Spleen (tissue), 11 donors: ENCODE measurements around the gene ESYT1. TPM values are rescaled to one million over a fixed set of nuclear protein-coding genes. Genes with fewer than 3 reads are reported as not detected.
A peak's percentile ranks its signal among the peaks of the same experiment; 100 is the strongest.
"Not testable (repeated sequence)": the region's sequence is repeated elsewhere in the genome, so short reads cannot be mapped to it uniquely, and the experiment has no call there.

Experiments used
- DNase-seq: peaks from one replicate; pipeline ENCODE4 v3.0.0-alpha.2; 2020
- H3K27ac ChIP-seq, 8 donors: fragments of 200-600 bp; sonication (generic) in 7 of 8; 1 replicate in 4 of 8; 2 replicates in 4 of 8; pipeline versions ENCODE4 v1.5.0 to v1.8.0; 2016 to 2021; ENCODE audit warnings: inconsistent platforms in 4 of 8, mild to moderate bottlenecking in 4 of 8, moderate library complexity in 1 of 8
- H3K27me3 ChIP-seq, 7 donors: fragments of 200-600 bp; sonication (generic) in 6 of 7; replicated peaks in 1 of 7; 1 replicate in 4 of 7; 2 replicates in 3 of 7; pipeline versions ENCODE4 v1.5.0 to v1.8.0; 2016 to 2021; ENCODE audit warnings: inconsistent platforms in 3 of 7, mild to moderate bottlenecking in 1 of 7
- H3K36me3 ChIP-seq, 6 donors: fragments of 200-600 bp; sonication (generic) in 5 of 6; 1 replicate in 4 of 6; 2 replicates in 2 of 6; pipeline versions ENCODE4 v1.5.0 to v1.8.0; 2016 to 2021; ENCODE audit warnings: inconsistent platforms in 2 of 6
- H3K4me1 ChIP-seq, 6 donors: fragments of 200-600 bp; sonication (generic) in 5 of 6; 1 replicate in 3 of 6; 2 replicates in 3 of 6; pipeline versions ENCODE4 v1.5.0 to v1.8.0; 2016 to 2021; ENCODE audit warnings: inconsistent platforms in 3 of 6
- H3K4me3 ChIP-seq, 8 donors: fragments of 200-600 bp; sonication (generic) in 7 of 8; 1 replicate in 4 of 8; 2 replicates in 4 of 8; pipeline versions ENCODE4 v1.5.0 to v1.8.0; 2016 to 2021; ENCODE audit warnings: inconsistent platforms in 4 of 8, mild to moderate bottlenecking in 4 of 8, moderate library complexity in 2 of 8
- H3K9me3 ChIP-seq, 8 donors: fragments of 200-600 bp; sonication (generic) in 7 of 8; 1 replicate in 4 of 8; 2 replicates in 4 of 8; pipeline versions ENCODE4 v1.5.0 to v1.8.0; 2016 to 2021; ENCODE audit warnings: inconsistent platforms in 4 of 8
- POLR2A ChIP-seq, 3 donors: fragments of 450-650 bp; IDR thresholded peaks; one replicate each; pipeline ENCODE4 v1.5.1; 2017; ENCODE audit warnings: antibody characterized with exemption in 3 of 3, mild to moderate bottlenecking in 1 of 3
- POLR2AphosphoS5 ChIP-seq, 3 donors: sonication (generic); formaldehyde crosslinking; IDR thresholded peaks; one replicate each; pipeline ENCODE4 v1.5.1; 2017; ENCODE audit warnings: antibody characterized with exemption in 3 of 3
- whole genome bisulfite sequencing, 5 donors: extraction: QIAGEN DNeasy Blood & Tissue Kit in 3 of 5; methylation state at CpG; one replicate each; pipeline versions ENCODE4 v1.1.5 to v1.1.7; 2013 to 2018; 5-methylcytosine and 5-hydroxymethylcytosine counted together
- intact Hi-C: fragments of 100-400 bp; cut with DNase I; formaldehyde crosslinking; loops from one replicate; pipeline ENCODE4 v1.15.0; 2023; ENCODE audit warnings: low total_unique reads
- polyA plus RNA-seq, 3 donors: library from polyadenylated mRNA; stranded (reverse); fragments of 200-250 nt; gene quantifications; one replicate each; pipeline ENCODE4 v1.2.1, GENCODE V29; 2013
- total RNA-seq, 7 donors: library from RNA; depleted of rRNA in 3 of 7; stranded (reverse); fragments of >200 nt in 3 of 7; fragmentation: NEBNext Ultra II Directional in 4 of 7; extraction: Animal tissue kit (Norgen Biotek cat#: 25700) in 4 of 7; gene quantifications; one replicate each; pipeline versions ENCODE4 v1.1.0 to v1.2.1, GENCODE V29; 2016 to 2021
- TF ChIP-seq, protein P1 (sequence below), 11 experiments: fragments of 200-600 bp in 7 of 11; fragments of 450-650 bp in 4 of 11; sonication (generic) in 4 of 11; IDR thresholded peaks in 8 of 11; conservative IDR thresholded peaks in 3 of 11; 1 replicate in 7 of 11; 2 replicates in 4 of 11; pipeline versions ENCODE4 v1.4.0 to v1.8.0; 2016 to 2021; ENCODE audit warnings: antibody characterized with exemption in 11 of 11, inconsistent platforms in 4 of 11, mild to moderate bottlenecking in 1 of 11
- donor health status: healthy with polysubstance abuse.
- donor health status: DM: no; HTN: no; CAD: no; lungs with moderate emphysema.
- donor health status: DM: no; HTN: no; CAD: no.
- donor health status: Bipolar disorder and iron deficiency.
- donor health status: healthy.
- donor health status: DM: no; HTN: no; CAD: no.
- donor health status: DM: yes; HTN: yes; CAD: no.

ESYT1 gene
- total and polyA plus RNA-seq, 10 donors = 20.2 to 112 (median 103) TPM

DNA sequence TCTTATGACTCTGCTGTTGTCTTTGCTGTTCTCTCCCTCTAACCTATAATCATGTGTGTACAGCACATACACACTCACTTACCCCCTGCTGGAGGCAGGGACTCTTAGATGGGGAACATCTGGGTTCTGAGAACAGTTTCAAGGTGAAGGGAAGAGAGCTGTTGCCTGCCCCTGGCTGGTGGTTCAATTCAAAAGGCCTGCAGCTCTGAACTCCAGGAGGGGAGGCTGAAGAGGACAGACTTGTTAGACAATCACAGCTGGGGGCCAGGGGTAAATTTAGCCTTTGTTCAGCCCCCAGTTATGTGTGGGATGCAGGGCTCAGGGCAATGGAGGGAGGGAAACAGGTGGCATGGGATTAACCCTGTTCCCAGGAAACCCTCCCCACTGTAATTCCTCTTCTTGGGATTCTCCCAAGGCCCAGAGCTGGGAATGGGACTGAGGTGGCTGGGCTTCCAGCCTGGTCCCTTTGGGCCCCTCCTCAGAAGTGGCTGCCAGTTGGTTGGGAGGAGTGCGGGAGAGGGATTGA is 26.2 kb downstream of the ESYT1 start:
- intact Hi-C loops = no loop called here
- Histone ChIP-seq H3K36me3 (peaks cover 0 to 7% (median 0%) of the 10 kb centered on the region in 6 donors), H3K27ac (no peak overlapping the region), H3K27me3 (no peaks in the 10 kb centered on the region), H3K4me1 (peaks cover 12 to 65% (median 48%) of the 10 kb centered on the region in 6 donors), H3K4me3 (no peak overlapping the region), H3K9me3 (no peaks in the 10 kb centered on the region)
- no peak for DNase-seq
- TF ChIP-seq, protein P1, sequence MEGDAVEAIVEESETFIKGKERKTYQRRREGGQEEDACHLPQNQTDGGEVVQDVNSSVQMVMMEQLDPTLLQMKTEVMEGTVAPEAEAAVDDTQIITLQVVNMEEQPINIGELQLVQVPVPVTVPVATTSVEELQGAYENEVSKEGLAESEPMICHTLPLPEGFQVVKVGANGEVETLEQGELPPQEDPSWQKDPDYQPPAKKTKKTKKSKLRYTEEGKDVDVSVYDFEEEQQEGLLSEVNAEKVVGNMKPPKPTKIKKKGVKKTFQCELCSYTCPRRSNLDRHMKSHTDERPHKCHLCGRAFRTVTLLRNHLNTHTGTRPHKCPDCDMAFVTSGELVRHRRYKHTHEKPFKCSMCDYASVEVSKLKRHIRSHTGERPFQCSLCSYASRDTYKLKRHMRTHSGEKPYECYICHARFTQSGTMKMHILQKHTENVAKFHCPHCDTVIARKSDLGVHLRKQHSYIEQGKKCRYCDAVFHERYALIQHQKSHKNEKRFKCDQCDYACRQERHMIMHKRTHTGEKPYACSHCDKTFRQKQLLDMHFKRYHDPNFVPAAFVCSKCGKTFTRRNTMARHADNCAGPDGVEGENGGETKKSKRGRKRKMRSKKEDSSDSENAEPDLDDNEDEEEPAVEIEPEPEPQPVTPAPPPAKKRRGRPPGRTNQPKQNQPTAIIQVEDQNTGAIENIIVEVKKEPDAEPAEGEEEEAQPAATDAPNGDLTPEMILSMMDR (IDR thresholded peaks at IDR 0.05 in 8 of 11, conservative IDR thresholded peaks at IDR 0.05 in 3 of 11) = no peak
- TF ChIP-seq POLR2AphosphoS5 (IDR thresholded peaks at IDR 0.05) (no peak), POLR2A (IDR thresholded peaks at IDR 0.05) (no peak)
- WGBS, 5 donors = 94 to 100% (median 95%) methylated on average over 1 of the region's 1 CpG

DNA sequence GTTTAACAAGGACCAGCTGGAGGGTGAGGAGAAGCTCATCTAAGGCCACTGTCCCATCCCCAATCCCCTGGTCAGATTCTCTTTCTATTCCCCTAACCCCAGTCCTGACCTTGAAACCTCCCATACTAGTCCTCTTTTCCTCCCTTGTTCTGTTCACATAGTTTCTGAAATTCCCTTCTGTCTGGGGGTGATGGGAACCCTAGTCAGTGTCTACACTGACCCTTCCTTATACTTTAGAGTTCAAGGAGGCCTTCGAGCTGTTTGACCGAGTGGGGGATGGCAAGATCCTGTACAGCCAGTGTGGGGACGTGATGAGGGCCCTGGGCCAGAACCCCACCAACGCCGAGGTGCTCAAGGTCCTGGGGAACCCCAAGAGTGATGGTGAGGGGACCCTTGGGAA is 26.8 kb downstream of the ESYT1 start:
- DNase-seq = no peak
- WGBS, 5 donors = 90 to 94% (median 93%) methylated on average over 5 of the region's 5 CpGs
- Histone ChIP-seq H3K27me3 (no peaks in the 10 kb centered on the region), H3K27ac (no peak overlapping the region), H3K36me3 (peaks cover 0 to 7% (median 4%) of the 10 kb centered on the region in 6 donors), H3K4me3 (no peak overlapping the region), H3K9me3 (no peaks in the 10 kb centered on the region), H3K4me1 (peaks cover 17 to 70% (median 53%) of the 10 kb centered on the region in 6 donors)
- intact Hi-C loops = no loop called here
- TF ChIP-seq POLR2A (IDR thresholded peaks at IDR 0.05) (no peak), POLR2AphosphoS5 (IDR thresholded peaks at IDR 0.05) (no peak)
- TF ChIP-seq, protein P1 (IDR thresholded peaks at IDR 0.05 in 8 of 11, conservative IDR thresholded peaks at IDR 0.05 in 3 of 11) = no peak

DNA sequence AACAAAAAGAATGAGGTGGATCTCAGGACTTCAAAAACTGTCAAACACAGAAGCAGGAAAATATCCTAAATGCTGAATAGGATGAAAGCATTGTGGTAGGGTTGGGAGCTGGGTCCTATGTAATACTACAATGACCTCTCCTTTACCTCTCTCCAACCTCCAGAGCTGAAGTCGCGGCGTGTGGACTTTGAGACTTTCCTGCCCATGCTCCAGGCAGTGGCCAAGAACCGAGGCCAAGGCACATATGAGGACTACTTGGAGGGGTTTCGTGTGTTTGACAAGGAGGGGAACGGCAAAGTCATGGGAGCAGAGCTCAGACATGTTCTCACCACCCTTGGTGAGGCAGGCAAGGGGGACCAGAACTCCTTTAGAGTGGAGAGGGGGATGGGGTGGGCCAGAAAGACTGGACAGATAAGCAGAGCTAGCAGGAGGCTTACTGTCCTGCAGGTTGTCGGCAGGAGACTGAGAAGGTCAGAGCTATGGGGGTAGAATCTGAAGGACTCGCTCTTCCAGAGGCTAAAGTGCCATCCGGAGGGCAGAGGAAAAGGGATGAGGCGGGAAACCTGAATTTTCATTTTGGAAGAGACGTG is 27.3 kb downstream of the ESYT1 start:
- Histone ChIP-seq H3K36me3 (peaks cover 0 to 11% (median 9%) of the 10 kb centered on the region in 6 donors), H3K4me3 (no peak overlapping the region), H3K4me1 (peaks cover 23 to 72% (median 58%) of the 10 kb centered on the region in 6 donors), H3K27ac (no peak overlapping the region), H3K9me3 (no peaks in the 10 kb centered on the region), H3K27me3 (no peaks in the 10 kb centered on the region)
- no peak for DNase-seq
- TF ChIP-seq POLR2AphosphoS5 (IDR thresholded peaks at IDR 0.05) = no peak
- TF ChIP-seq POLR2A (IDR thresholded peaks at IDR 0.05) = no peak
- TF ChIP-seq, protein P1 (IDR thresholded peaks at IDR 0.05 in 8 of 11, conservative IDR thresholded peaks at IDR 0.05 in 3 of 11) = no peak
- intact Hi-C loops = no loop called here
- 93 to 97% (median 95%) methylated on average over 11 of the region's 11 CpGs for WGBS, 5 donors

DNA sequence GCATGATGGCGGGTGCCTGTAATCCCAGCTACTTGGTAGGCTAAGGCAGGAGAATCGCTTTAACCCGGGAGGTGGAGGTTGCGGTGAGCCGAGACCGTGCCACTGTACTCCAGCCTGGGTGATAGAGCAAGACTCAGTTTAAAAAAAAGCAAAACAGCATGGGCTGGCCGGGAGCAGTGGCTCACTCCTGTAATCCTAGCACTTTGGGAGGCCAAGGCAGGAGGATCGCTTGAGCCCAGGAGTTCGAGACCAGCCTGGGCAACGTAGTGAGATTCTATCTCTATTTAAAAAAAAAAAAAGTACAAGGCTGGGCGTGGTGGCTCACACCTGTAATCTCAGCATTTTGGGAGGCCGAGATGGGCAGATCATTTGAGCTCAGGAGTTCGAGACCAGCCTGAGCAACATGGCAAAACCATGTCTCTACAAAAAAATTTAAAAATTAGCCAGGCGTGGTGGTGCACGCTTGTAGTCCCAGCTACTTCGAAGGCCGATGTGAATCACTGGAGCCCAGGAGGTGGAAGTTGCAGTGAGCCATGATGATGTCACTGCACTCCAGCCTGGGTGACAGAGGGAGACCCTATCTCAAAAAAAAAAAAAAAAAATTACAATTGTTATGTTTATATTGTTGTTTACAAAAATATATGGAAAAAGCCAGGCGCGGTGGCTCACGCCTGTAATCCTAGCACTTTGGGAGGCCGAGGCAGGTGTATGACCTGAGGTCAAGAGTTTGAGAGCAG is 28.6 kb downstream of the ESYT1 start:
- H3K4me1 ChIP-seq = peaks cover 26 to 72% (median 59%) of the 10 kb centered on the region in 6 donors
- H3K27me3 ChIP-seq, intact Hi-C loops, H3K9me3 ChIP-seq, DNase-seq: not testable (repeated sequence)
- peak overlapping the region; percentile 66 to 88 (median 71) for H3K4me3 ChIP-seq
- H3K36me3 ChIP-seq = peaks cover 0 to 23% (median 22%) of the 10 kb centered on the region in 6 donors
- WGBS, 5 donors = 90 to 94% (median 91%) methylated on average over 21 of the region's 21 CpGs
- peak overlapping the region; percentile 87 to 99 (median 95) for H3K27ac ChIP-seq
